ENCODE data around the gene GPR156.
"Not testable (repeated sequence)": the region's sequence is repeated elsewhere in the genome, so short reads cannot be mapped to it uniquely, and the experiment has no call there.

GPR156 gene

GRCh38 chr3:120284747-120285507 lies at the start of gene GPR156:
Gene GPR156 (minus strand): TSS chr3:120285222. CDS start chr3:120244098, 41,124 bp downstream.
- no peak for TF ChIP-seq CTCF (IDR thresholded peaks at IDR 0.05; ENCODE audit: insufficient read depth, missing control alignments)
- FAIRE-seq (no peak), DNase-seq (ENCODE audit: insufficient read length, low spot score) (no peak)

GRCh38 chr3:120332646-120333045 lies 47.6 kb upstream of the GPR156 start:
- DNase-seq (ENCODE audit: insufficient read length, low spot score) (no peak), FAIRE-seq (no peak)
- TF ChIP-seq CTCF (IDR thresholded peaks at IDR 0.05; ENCODE audit: insufficient read depth, missing control alignments): no peak

GRCh38 chr3:120331076-120331475 lies 46.1 kb upstream of the GPR156 start:
- DNase-seq (ENCODE audit: insufficient read length, low spot score) (no peak), FAIRE-seq (peak; percentile 16)
- no peak for TF ChIP-seq CTCF (IDR thresholded peaks at IDR 0.05; ENCODE audit: insufficient read depth, missing control alignments)

- TF ChIP-seq CTCF (IDR thresholded peaks at IDR 0.05; ENCODE audit: insufficient read depth, missing control alignments): no peak
- FAIRE-seq (no peak), DNase-seq (ENCODE audit: insufficient read length, low spot score) (no peak)
Observed at GRCh38 chr3:120326784-120327183, 41.8 kb upstream of the GPR156 start.

- no peak for FAIRE-seq
- DNase-seq (ENCODE audit: insufficient read length, low spot score): no peak
- no peak for TF ChIP-seq CTCF (IDR thresholded peaks at IDR 0.05; ENCODE audit: insufficient read depth, missing control alignments)
Observed at GRCh38 chr3:120324190-120324589, 39.2 kb upstream of the GPR156 start.

GRCh38 chr3:120323761-120324160 lies 38.7 kb upstream of the GPR156 start:
- FAIRE-seq; DNase-seq (ENCODE audit: insufficient read length, low spot score): not testable (repeated sequence)

GRCh38 chr3:120311863-120312794 lies 27.1 kb upstream of the GPR156 start:
- FAIRE-seq: no peak
- no peak for DNase-seq (ENCODE audit: insufficient read length, low spot score)
- no peak for TF ChIP-seq CTCF (IDR thresholded peaks at IDR 0.05; ENCODE audit: insufficient read depth, missing control alignments)
